Measurements from ENCODE around the gene TXNDC2. TPM values are rescaled to one million over a fixed set of nuclear protein-coding genes. Genes with fewer than 3 reads are reported as not detected.
A peak's percentile ranks its signal among the peaks of the same experiment; 100 is the strongest.
"Not testable (repeated sequence)": the region's sequence is repeated elsewhere in the genome, so short reads cannot be mapped to it uniquely, and the experiment has no call there.

The TXNDC2 gene
- total and polyA plus RNA-seq, 2 experiments from 2014 or later, result not detected

DNA sequence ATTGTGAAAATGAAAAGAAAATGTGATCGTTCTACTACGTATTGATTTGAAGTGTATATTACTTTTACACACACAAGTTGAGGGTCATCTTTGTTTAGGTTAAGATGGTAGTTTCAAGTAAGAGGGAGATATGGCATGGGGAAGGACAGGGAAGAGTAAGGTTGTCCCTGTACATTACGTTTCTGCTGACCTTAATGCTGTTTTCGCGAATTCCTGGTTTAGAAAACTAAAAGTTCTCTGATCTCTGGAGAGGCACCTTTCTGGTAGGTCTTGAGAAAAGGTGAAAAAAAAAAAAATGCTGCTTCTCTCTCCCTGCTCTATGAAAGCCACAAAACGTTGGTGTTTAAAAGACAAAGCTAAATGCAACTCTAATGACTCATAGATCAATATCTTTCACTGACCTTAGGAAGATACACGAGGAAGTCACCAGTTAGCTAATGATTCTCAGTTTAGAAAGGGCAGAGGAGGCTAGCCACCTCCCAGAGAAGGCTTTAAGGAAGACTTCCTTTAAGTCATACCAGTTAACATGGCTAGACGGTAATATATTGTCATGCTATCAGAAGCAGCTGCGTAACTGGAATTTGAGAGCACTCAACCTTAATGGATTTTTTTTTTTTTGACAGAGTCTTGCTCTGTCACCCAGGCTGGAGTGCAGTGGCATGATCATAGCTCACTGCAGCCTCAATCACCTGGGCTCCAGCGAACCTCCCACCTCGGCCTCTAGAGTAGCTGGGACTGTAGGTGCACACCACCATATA, 13.2 kb downstream of the TXNDC2 start:
- TF ChIP-seq, protein P1, sequence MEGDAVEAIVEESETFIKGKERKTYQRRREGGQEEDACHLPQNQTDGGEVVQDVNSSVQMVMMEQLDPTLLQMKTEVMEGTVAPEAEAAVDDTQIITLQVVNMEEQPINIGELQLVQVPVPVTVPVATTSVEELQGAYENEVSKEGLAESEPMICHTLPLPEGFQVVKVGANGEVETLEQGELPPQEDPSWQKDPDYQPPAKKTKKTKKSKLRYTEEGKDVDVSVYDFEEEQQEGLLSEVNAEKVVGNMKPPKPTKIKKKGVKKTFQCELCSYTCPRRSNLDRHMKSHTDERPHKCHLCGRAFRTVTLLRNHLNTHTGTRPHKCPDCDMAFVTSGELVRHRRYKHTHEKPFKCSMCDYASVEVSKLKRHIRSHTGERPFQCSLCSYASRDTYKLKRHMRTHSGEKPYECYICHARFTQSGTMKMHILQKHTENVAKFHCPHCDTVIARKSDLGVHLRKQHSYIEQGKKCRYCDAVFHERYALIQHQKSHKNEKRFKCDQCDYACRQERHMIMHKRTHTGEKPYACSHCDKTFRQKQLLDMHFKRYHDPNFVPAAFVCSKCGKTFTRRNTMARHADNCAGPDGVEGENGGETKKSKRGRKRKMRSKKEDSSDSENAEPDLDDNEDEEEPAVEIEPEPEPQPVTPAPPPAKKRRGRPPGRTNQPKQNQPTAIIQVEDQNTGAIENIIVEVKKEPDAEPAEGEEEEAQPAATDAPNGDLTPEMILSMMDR (IDR thresholded peaks at IDR 0.05; ENCODE audit: low read depth, low read length), result no peak
- DNase-seq (ENCODE audit: low read depth in 1 of 2, low spot score in 1 of 2), result peak in 1 of 2 donors; percentile 43
- no peaks in the 10 kb centered on the region for H3K27me3 ChIP-seq
- no peak overlapping the region for H3K27ac ChIP-seq
- H3K4me3 ChIP-seq, result no peak overlapping the region
- no peaks in the 10 kb centered on the region for H3K4me1 ChIP-seq (ENCODE audit: low read depth)
- H3K9me3 ChIP-seq (ENCODE audit: low read depth), result no peaks in the 10 kb centered on the region
- no peaks in the 10 kb centered on the region for H3K36me3 ChIP-seq

DNA sequence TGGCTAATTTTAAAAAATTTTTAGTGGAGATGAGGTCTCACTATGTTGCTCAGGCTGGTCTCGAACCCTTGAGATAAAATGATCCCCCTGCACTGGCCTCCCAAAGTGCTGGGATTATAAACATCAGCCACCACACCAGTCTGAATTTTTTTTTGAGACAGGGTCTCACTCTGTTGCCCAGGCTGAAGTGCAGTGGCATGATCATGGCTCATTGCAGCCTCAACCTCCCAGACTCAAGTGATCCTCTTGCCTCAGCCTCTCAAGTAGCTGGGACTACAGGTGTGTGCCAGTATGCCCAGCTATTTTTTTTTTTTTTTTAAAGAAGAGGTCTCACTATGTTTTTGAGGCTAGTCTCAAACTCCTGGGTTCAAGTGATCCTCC, 13.8 kb downstream of the TXNDC2 start:
- H3K4me3 ChIP-seq; H3K36me3 ChIP-seq; DNase-seq (ENCODE audit: low read depth in 1 of 2, low spot score in 1 of 2); H3K9me3 ChIP-seq (ENCODE audit: low read depth); H3K27ac ChIP-seq; H3K27me3 ChIP-seq; H3K4me1 ChIP-seq (ENCODE audit: low read depth): not testable (repeated sequence)

DNA sequence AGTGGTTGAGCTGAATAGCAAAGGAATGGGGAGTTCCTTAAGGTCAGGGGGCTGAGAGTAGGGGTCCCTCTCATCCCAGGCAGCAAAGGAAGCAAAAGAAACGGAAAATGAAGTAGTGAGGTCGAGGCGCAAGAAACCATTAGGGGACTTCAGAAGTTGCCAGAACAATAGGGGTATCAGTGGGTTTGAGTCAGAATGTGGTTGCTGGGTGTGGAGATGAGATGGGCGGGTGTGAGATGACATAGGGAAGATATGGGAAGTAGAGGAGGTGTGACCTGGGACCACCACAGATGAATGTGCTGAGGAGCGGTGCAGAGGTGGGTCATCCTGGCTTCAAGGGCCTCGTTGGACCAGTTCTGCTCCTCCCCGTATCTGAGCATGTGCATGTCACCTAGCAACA, 14.9 kb downstream of the TXNDC2 start:
- Histone ChIP-seq H3K4me3 (no peak overlapping the region), H3K4me1 (ENCODE audit: low read depth) (no peaks in the 10 kb centered on the region), H3K27ac (no peak overlapping the region), H3K27me3 (no peaks in the 10 kb centered on the region), H3K9me3 (ENCODE audit: low read depth) (no peaks in the 10 kb centered on the region), H3K36me3 (no peaks in the 10 kb centered on the region)
- TF ChIP-seq, protein P1 (IDR thresholded peaks at IDR 0.05; ENCODE audit: low read depth, low read length), result no peak
- no peak for DNase-seq (ENCODE audit: low read depth in 1 of 2, low spot score in 1 of 2)

DNA sequence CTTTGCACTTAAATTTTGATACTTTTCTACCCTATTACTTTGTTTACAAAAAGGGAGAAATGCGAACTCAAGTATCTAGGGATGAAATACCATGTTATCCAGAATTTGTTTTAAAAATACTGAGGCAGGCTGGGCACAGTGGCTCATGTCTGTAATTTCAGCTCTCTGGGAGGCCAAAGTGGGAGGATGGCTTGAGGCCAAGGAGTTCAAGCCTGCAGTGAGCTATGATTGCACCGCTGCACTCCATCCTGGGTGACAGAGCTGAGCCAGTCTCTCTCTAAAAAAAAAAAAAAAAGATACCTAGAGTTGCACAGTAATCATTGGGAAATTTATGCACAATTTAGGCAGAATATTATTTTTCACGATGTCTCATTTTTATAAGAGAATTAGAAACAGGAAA, 15.6 kb downstream of the TXNDC2 start:
- no peak overlapping the region for H3K27ac ChIP-seq
- no peaks in the 10 kb centered on the region for H3K36me3 ChIP-seq
- peak in 1 of 2 donors; percentile 75 for DNase-seq (ENCODE audit: low read depth in 1 of 2, low spot score in 1 of 2)
- no peaks in the 10 kb centered on the region for H3K4me1 ChIP-seq (ENCODE audit: low read depth)
- TF ChIP-seq, protein P1 (IDR thresholded peaks at IDR 0.05; ENCODE audit: low read depth, low read length), result no peak
- H3K27me3 ChIP-seq, result no peaks in the 10 kb centered on the region
- no peak overlapping the region for H3K4me3 ChIP-seq
- H3K9me3 ChIP-seq (ENCODE audit: low read depth), result no peaks in the 10 kb centered on the region

DNA sequence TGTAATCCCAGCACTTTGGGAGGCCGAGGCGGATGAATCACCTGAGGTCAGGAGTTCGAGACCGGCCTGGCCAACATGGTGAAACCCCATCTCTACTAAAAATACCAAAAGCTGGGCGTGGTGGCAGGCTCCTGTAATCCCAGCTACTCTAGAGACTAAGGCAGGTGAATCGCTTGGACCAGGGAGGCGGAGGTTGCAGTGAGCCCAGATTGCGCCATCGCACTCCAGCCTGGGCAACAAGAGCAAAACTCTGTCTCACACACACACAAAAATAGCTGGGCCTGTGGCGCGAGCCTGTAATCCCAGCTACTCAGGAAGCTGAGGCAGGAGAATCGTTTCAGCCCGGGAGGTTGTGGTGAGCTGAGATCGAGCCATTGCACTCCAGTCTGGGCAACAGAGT, 16.5 kb downstream of the TXNDC2 start:
- H3K27me3 ChIP-seq; H3K9me3 ChIP-seq (ENCODE audit: low read depth); H3K4me3 ChIP-seq; H3K4me1 ChIP-seq (ENCODE audit: low read depth); DNase-seq (ENCODE audit: low read depth in 1 of 2, low spot score in 1 of 2); H3K36me3 ChIP-seq; H3K27ac ChIP-seq: not testable (repeated sequence)

DNA sequence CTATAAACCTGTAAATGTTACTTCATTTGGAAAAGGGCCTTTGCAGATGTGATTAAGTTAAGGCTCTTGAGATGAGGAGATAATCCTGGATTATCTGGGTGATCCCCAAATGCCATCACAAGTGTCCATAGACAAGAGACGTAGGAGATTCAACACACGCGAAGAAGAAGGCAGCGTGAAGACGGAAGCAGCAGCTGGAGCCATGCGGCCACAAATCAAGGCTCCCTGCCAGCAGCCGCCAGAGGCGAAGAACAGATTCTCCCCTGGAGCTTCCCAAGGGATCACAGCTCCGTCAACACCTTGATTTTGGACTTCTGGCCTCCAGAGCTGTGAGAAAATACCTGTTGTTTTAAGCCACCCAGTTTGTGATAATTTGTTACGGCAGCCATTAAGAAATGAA, 17.1 kb downstream of the TXNDC2 start:
- no peaks in the 10 kb centered on the region for H3K4me1 ChIP-seq (ENCODE audit: low read depth)
- TF ChIP-seq, protein P1 (IDR thresholded peaks at IDR 0.05; ENCODE audit: low read depth, low read length), result no peak
- no peaks in the 10 kb centered on the region for H3K9me3 ChIP-seq (ENCODE audit: low read depth)
- peak in 1 of 2 donors; percentile 82 for DNase-seq (ENCODE audit: low read depth in 1 of 2, low spot score in 1 of 2)
- H3K36me3 ChIP-seq, result no peaks in the 10 kb centered on the region
- H3K27me3 ChIP-seq, result no peaks in the 10 kb centered on the region
- H3K27ac ChIP-seq, result no peak overlapping the region
- H3K4me3 ChIP-seq, result no peak overlapping the region

All from cardiac muscle cell (in vitro differentiated cells and primary cell).